Measurements from ENCODE around the gene PITPNC1.

PITPNC1 gene

GRCh38 chr17:67435786-67436185 is 58.7 kb downstream of the PITPNC1 start:
- no peak for DNase-seq

- DNase-seq, result no peak
Measured at GRCh38 chr17:67436233-67436632, 59.2 kb downstream of the PITPNC1 start.

- DNase-seq, result no peak
Measured at GRCh38 chr17:67438667-67439066, 61.6 kb downstream of the PITPNC1 start.

GRCh38 chr17:67439269-67439668 is 62.2 kb downstream of the PITPNC1 start:
- no peak for DNase-seq

- no peak for DNase-seq
Measured at GRCh38 chr17:67440277-67441051, 63.4 kb downstream of the PITPNC1 start.

- no peak for DNase-seq
Measured at GRCh38 chr17:67441052-67441895, 64.2 kb downstream of the PITPNC1 start.

GRCh38 chr17:67441896-67442219 is 64.8 kb downstream of the PITPNC1 start:
- DNase-seq, result no peak

GRCh38 chr17:67442787-67443624 is 65.9 kb downstream of the PITPNC1 start:
- DNase-seq, result no peak

GRCh38 chr17:67443931-67444595 is 67.0 kb downstream of the PITPNC1 start:
- no peak for DNase-seq

- no peak for DNase-seq
Measured at GRCh38 chr17:67448449-67448848, 71.4 kb downstream of the PITPNC1 start.

- no peak for DNase-seq
Measured at GRCh38 chr17:67449065-67449464, 72.0 kb downstream of the PITPNC1 start.

- no peak for DNase-seq
Measured at GRCh38 chr17:67449845-67450755, 73.0 kb downstream of the PITPNC1 start.

GRCh38 chr17:67452681-67453554 is 75.8 kb downstream of the PITPNC1 start:
- no peak for DNase-seq

GRCh38 chr17:67456103-67456502 is 79.0 kb downstream of the PITPNC1 start:
- no peak for DNase-seq

GRCh38 chr17:67456889-67457288 is 79.8 kb downstream of the PITPNC1 start:
- no peak for DNase-seq

- no peak for DNase-seq
Measured at GRCh38 chr17:67458203-67458602, 81.1 kb downstream of the PITPNC1 start.

- no peak for DNase-seq
Measured at GRCh38 chr17:67459985-67460384, 82.9 kb downstream of the PITPNC1 start.

GRCh38 chr17:67461228-67461780 is 84.2 kb downstream of the PITPNC1 start:
- no peak for DNase-seq

GRCh38 chr17:67461876-67462275 is 84.8 kb downstream of the PITPNC1 start:
- DNase-seq, result no peak

- DNase-seq, result no peak
Measured at GRCh38 chr17:67466251-67466796, 89.2 kb downstream of the PITPNC1 start.
